ENCODE measurements around the gene DNAH3. TPM values are rescaled to one million over a fixed set of nuclear protein-coding genes. Genes with fewer than 3 reads are reported as not detected.

Gene DNAH3
- total RNA-seq, 2 donors from 2014 or later = 0.03 TPM; not detected in 1

DNA sequence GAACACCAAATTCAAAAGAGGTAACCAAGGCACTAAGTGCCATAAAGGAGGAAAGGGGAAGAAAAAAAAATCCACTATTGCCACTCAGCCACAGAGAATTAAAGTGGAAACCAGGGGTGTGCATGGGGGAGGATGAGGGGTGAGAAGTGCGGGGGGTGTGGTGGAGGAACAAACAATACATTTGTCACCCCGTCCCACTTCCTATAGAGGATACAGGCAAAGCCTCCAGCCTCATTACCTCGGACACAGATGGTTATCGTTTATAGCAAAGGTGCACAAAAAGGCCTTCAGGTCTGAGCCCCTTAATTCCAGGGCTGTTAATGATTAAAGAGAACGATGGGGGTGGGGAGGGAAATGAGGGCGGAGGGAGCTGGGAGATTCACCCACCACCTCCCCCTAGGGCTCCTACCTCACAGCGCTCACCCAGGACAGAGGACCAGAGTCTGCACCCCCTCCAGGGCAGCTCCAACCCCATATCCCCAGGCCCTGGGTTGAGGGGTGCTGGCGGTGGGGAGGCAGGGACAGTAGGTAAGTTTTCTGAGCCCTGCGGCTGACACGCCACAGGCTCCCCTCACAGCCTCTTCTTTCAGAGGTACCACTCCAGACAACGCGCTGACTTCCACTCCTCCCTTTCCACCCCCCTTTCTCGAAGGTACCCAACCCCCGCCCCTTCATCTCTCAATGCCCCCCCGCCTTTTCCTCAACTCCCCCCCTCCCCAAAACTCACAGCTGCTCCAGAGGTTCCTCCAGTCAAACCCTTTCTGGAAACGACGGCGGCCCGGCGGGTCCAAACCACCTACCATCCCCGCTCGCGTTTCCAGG lies 251.0 kb downstream of the DNAH3 start:
- H3K27me3 Mint-ChIP-seq = no peaks in the 10 kb centered on the region
- no peak for DNase-seq (ENCODE audit: low spot score)
- ATAC-seq = no peak
- H3K27ac Mint-ChIP-seq = peak overlapping the region; percentile 98
- peak overlapping the region; percentile 95 for H3K4me3 Mint-ChIP-seq
- peaks cover 51% of the 10 kb centered on the region for H3K36me3 Mint-ChIP-seq
- peaks cover 66 to 69% of the 10 kb centered on the region in 2 donors for H3K4me1 Mint-ChIP-seq (ENCODE audit: low read depth in 2 of 2)
- no peaks in the 10 kb centered on the region for H3K9me3 Mint-ChIP-seq

DNA sequence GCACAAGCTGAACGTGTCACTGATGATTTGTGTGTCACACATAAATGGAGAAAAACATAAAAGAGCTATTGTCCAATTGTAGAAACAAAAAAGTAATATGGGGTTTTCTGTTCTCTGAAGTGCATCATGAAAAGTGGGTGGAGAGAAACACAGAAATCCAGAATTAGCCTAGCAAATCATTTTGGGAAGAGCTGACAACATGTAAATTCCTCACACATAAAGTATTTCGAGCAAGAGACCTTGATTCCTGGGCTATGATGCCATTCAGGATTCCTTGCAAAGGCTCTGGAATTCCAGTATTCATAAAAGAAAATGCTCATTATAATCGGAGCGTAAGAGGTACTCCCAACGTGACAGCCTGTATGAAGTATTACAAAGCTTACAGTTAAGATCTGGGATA lies 251.6 kb downstream of the DNAH3 start:
- Mint-ChIP-seq H3K27ac (peak overlapping the region; percentile 98), H3K9me3 (no peaks in the 10 kb centered on the region), H3K36me3 (peaks cover 44% of the 10 kb centered on the region), H3K27me3 (no peaks in the 10 kb centered on the region), H3K4me3 (peak overlapping the region; percentile 95), H3K4me1 (ENCODE audit: low read depth in 2 of 2) (peaks cover 60 to 64% of the 10 kb centered on the region in 2 donors)
- ATAC-seq (no peak), DNase-seq (ENCODE audit: low spot score) (no peak)

GRCh38 chr16:20897922-20898321 lies 252.7 kb downstream of the DNAH3 start:
- peaks cover 42% of the 10 kb centered on the region for H3K36me3 Mint-ChIP-seq
- no peaks in the 10 kb centered on the region for H3K27me3 Mint-ChIP-seq

DNA sequence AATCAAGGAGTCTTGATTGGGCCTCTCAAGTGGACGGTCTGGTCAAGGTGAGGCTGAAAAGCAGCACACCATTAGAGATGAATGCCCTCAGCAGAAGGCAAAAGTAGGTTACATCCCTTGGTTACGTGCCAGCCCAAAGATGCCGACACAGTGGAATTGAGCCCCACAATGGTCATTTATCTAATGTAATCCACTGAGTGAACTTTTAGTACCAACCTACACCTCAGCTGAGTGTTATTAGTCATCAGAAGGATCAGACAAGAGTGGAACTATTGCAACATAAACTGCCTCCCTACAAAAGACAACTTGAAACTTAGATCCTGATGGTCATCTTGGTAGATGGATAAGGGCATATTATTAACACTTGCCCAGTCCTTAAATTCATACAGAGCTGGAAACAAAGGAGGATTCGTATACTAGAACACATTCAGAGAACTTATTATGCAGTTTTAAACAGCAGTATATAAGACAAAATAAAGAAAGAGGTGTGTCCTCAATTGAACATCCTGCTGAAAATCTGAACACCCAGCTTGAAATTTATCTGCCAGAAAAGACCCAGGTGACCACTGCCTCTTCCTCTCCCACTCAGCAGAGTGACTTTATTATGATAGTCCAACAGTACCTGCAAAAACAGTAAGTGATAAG lies 253.3 kb downstream of the DNAH3 start:
- Mint-ChIP-seq H3K27me3 (no peaks in the 10 kb centered on the region), H3K4me1 (ENCODE audit: low read depth in 2 of 2) (peaks cover 44 to 56% of the 10 kb centered on the region in 2 donors), H3K9me3 (no peaks in the 10 kb centered on the region), H3K4me3 (peak overlapping the region; percentile 95), H3K27ac (peak overlapping the region; percentile 98), H3K36me3 (peaks cover 47% of the 10 kb centered on the region)
- no peak for DNase-seq (ENCODE audit: low spot score)
- no peak for ATAC-seq

More at GRCh38 chr16:20897922-20898321, 252.7 kb downstream of the DNAH3 start:
- no peak for ATAC-seq
- Mint-ChIP-seq H3K4me3 (peak overlapping the region; percentile 95), H3K4me1 (ENCODE audit: low read depth in 2 of 2) (peaks cover 49 to 59% of the 10 kb centered on the region in 2 donors), H3K9me3 (no peaks in the 10 kb centered on the region), H3K27ac (peak overlapping the region; percentile 98)
- no peak for DNase-seq (ENCODE audit: low spot score)

DNA sequence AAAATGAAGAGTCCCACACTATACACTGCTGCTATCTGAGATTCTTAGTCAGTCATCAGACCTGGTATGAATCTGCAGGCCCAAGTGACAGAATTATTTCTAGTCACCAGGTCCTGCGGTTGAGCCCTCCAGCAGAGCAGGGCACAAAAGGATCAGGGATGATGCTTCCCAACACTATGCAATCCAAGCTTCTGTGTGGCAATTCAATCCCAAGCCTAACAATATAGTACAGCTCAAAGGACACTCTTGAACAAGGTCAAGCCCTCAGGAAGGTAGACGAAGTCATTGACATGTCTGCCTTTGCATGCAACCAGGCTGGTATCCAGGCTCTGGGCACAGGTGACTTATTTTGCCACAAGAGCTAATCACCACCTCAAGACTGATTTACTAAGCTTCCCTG lies 256.3 kb downstream of the DNAH3 start:
- Mint-ChIP-seq H3K9me3 (no peaks in the 10 kb centered on the region), H3K27ac (no peak overlapping the region), H3K27me3 (no peaks in the 10 kb centered on the region), H3K36me3 (peaks cover 31% of the 10 kb centered on the region), H3K4me3 (no peak overlapping the region), H3K4me1 (ENCODE audit: low read depth in 2 of 2) (peaks cover 40 to 41% of the 10 kb centered on the region in 2 donors)
- DNase-seq (ENCODE audit: low spot score) = no peak
- no peak for ATAC-seq

GRCh38 chr16:20889625-20890275 lies 260.9 kb downstream of the DNAH3 start:
- Mint-ChIP-seq H3K9me3 (no peaks in the 10 kb centered on the region), H3K4me1 (ENCODE audit: low read depth in 2 of 2) (peaks cover 16 to 27% of the 10 kb centered on the region in 2 donors), H3K36me3 (peaks cover 18% of the 10 kb centered on the region), H3K27me3 (no peaks in the 10 kb centered on the region), H3K4me3 (no peak overlapping the region), H3K27ac (no peak overlapping the region)
- ATAC-seq (no peak), DNase-seq (ENCODE audit: low spot score) (no peak)

DNA sequence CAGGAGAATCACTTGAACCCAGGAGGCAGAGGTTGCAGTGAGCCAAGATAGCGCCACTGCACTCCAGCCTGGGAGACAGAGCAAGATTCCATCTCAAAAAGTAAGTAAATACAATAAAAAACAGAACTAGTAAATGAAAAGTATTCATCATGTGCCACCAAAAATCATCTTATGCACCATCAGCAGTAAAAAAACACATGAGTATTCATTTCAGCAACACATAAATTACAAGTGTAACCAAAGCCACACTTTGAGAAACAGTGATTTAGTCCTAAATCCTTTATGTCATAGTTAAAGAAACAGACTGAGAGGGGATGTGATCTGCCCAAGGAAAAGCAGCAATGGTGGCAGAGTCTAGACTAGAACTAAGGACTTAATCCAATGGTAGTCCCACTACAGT lies 263.4 kb downstream of the DNAH3 start:
- no peak overlapping the region for H3K27ac Mint-ChIP-seq
- peaks cover 16 to 35% of the 10 kb centered on the region in 2 donors for H3K4me1 Mint-ChIP-seq (ENCODE audit: low read depth in 2 of 2)
- ATAC-seq (no peak), DNase-seq (ENCODE audit: low spot score) (no peak)
- H3K4me3 Mint-ChIP-seq = no peak overlapping the region
- no peaks in the 10 kb centered on the region for H3K9me3 Mint-ChIP-seq
- no peaks in the 10 kb centered on the region for H3K27me3 Mint-ChIP-seq
- H3K36me3 Mint-ChIP-seq = peaks cover 18% of the 10 kb centered on the region

- Mint-ChIP-seq H3K36me3 (peaks cover 14% of the 10 kb centered on the region), H3K4me3 (no peak overlapping the region), H3K9me3 (no peaks in the 10 kb centered on the region), H3K27me3 (no peaks in the 10 kb centered on the region), H3K4me1 (ENCODE audit: low read depth in 2 of 2) (peaks cover 21 to 33% of the 10 kb centered on the region in 2 donors), H3K27ac (peak overlapping the region in 1 of 2 donors; percentile 66)
- no peak for DNase-seq (ENCODE audit: low spot score)
- no peak for ATAC-seq
Measured at GRCh38 chr16:20886320-20886719, 264.3 kb downstream of the DNAH3 start.

- Mint-ChIP-seq H3K9me3 (no peaks in the 10 kb centered on the region), H3K27ac (no peak overlapping the region), H3K4me1 (ENCODE audit: low read depth in 2 of 2) (peaks cover 28 to 38% of the 10 kb centered on the region in 2 donors), H3K36me3 (peaks cover 14% of the 10 kb centered on the region), H3K27me3 (no peaks in the 10 kb centered on the region), H3K4me3 (peak overlapping the region; percentile 20)
- ATAC-seq = peak in 1 of 2 donors; percentile 79
- DNase-seq (ENCODE audit: low spot score) = no peak
Measured at GRCh38 chr16:20884240-20884556, 266.4 kb downstream of the DNAH3 start.

DNA sequence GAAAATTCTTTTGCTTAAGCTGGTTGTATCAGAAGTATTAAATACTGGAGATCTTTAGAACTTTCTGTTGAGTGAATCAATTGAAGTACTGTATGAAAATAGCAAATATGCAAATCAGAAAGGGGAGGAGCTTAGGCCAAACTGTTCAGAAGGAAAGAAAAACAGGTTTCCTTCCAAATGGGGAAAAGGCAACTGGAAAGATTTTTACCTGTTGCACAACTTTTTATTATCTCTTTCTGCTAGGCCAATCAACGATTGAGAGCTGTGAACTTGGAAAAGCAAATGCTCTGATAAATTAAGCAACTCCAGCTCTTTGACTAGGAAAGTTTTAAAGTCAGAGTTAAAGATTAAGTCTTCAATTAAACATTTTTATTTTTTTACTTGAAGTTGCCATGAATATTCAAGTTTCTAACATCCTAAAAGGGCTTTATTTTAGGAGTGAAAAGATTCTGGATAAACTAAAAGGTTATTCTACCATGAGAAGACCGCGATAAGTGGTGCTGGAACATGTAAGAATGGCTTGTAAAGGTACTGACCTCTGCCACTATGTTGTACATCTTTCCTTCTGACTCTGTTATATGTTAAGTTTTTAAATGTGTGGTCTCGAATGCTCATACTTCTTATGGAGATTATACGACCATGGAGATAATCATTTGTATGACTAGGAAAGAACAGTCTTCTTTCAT lies 266.9 kb downstream of the DNAH3 start:
- no peak overlapping the region for H3K27ac Mint-ChIP-seq
- H3K36me3 Mint-ChIP-seq = peaks cover 14% of the 10 kb centered on the region
- H3K4me3 Mint-ChIP-seq = peak overlapping the region; percentile 20
- H3K27me3 Mint-ChIP-seq = no peaks in the 10 kb centered on the region
- no peak for ATAC-seq
- DNase-seq (ENCODE audit: low spot score) = no peak
- H3K9me3 Mint-ChIP-seq = no peaks in the 10 kb centered on the region
- H3K4me1 Mint-ChIP-seq (ENCODE audit: low read depth in 2 of 2) = peaks cover 29 to 43% of the 10 kb centered on the region in 2 donors

Other genes with a start within 250 kb of the DNAH3 start
- gene LDAF1, start 7.8 kb upstream of the DNAH3 start, total RNA-seq = 1 to 10 TPM; 5.2 to 9.4 TPM
- gene ZP2, start 60.7 kb upstream of the DNAH3 start, total RNA-seq = not detected
- not detected for gene ANKS4B, start 82.9 kb upstream of the DNAH3 start, total RNA-seq
- not detected for gene CRYM, start 127.4 kb upstream of the DNAH3 start, total RNA-seq